BJ (cell line): Measurements from ENCODE around the gene APLP2. TPM values are rescaled to one million over a fixed set of nuclear protein-coding genes. Genes with fewer than 3 reads are reported as not detected.
"Not testable (repeated sequence)": the region's sequence is repeated elsewhere in the genome, so short reads cannot be mapped to it uniquely, and the experiment has no call there.

Source experiments
- CTCF ChIA-PET: fragments of 350-600 bp; formaldehyde crosslinking; extraction: SDS; loops from one replicate; lab custom pipeline; 2021; ENCODE audit warnings: antibody characterized with exemption, inconsistent platforms; lab: Yijun Ruan, JAX
- POLR2A ChIA-PET: fragments of 300-600 bp; sonication (Branson Sonifier 250); formaldehyde crosslinking; extraction: SDS; loops from one replicate; lab custom pipeline; 2021; ENCODE audit warnings: antibody characterized with exemption; lab: Charles Lee
- DNase-seq: peaks from one replicate; pipeline ENCODE4 v3.0.0-alpha.2; 2011; ENCODE audit warnings: low read depth
- H3K27me3 ChIP-seq: 2 replicates; pipeline ENCODE4 v1.6.0; 2011; ENCODE audit warnings: low read length; ENCODE audit not compliant: control insufficient read depth, insufficient read depth
- H3K36me3 ChIP-seq: 2 replicates; pipeline ENCODE4 v1.5.1; 2011; ENCODE audit warnings: low read length; ENCODE audit not compliant: control insufficient read depth, insufficient read depth
- H3K4me3 ChIP-seq: 2 replicates; pipeline ENCODE4 v1.5.1; 2011; ENCODE audit warnings: low read depth, mild to moderate bottlenecking, control low read depth, low read length
- polyA plus RNA-seq: library from polyadenylated mRNA; depleted of rRNA; stranded (reverse); fragments of >200 nt; gene quantifications from 2 replicates; pipeline ENCODE4 v1.2.3, GENCODE V29; 2011
- TF ChIP-seq, protein P1 (sequence below): IDR thresholded peaks from 2 replicates; pipeline ENCODE4 v1.5.1; 2011; ENCODE audit warnings: low read depth, mild to moderate bottlenecking, control low read depth, inconsistent platforms, low read length, moderate library complexity; ENCODE audit not compliant: insufficient read depth

The APLP2 gene
- polyA plus RNA-seq, 1 experiment: 465 TPM

DNA sequence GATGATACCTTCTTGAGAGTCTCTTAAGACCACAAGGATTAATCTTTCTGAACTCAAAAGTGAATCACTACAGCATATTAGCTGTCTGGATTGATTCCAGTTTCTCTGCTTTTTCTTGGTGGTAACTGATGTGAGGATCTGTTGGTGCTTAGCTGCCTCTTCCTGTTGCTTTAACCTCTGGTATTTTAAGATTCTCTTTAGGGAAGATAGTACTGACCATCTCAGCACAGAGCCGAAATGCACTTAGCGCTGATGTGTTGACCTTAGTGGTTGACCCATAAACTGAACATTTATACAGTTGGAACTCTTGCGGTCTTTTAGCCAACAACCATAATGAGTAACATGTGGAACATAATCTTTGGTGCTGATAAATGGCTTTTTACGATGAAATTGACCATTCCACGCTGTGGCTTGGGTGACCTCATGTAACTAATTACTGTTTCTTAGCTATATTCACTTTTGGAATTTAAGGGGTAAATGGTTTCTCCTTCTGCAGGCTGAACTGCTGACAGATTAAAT is 33.7 kb downstream of the APLP2 start:
- ChIA-PET CTCF (no interaction called here), POLR2A (interaction anchor here (0.7 kb wide), 1 partner anchor 21 kb away, joined by 3 read pairs; no protein-coding TSS in a partner anchor)
- Histone ChIP-seq H3K36me3 (no peaks in the 10 kb centered on the region), H3K4me3 (no peak overlapping the region), H3K27me3 (no peaks in the 10 kb centered on the region; the same call in none of the 2 replicates)
- TF ChIP-seq, protein P1, sequence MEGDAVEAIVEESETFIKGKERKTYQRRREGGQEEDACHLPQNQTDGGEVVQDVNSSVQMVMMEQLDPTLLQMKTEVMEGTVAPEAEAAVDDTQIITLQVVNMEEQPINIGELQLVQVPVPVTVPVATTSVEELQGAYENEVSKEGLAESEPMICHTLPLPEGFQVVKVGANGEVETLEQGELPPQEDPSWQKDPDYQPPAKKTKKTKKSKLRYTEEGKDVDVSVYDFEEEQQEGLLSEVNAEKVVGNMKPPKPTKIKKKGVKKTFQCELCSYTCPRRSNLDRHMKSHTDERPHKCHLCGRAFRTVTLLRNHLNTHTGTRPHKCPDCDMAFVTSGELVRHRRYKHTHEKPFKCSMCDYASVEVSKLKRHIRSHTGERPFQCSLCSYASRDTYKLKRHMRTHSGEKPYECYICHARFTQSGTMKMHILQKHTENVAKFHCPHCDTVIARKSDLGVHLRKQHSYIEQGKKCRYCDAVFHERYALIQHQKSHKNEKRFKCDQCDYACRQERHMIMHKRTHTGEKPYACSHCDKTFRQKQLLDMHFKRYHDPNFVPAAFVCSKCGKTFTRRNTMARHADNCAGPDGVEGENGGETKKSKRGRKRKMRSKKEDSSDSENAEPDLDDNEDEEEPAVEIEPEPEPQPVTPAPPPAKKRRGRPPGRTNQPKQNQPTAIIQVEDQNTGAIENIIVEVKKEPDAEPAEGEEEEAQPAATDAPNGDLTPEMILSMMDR: no peak
- DNase-seq: peak; percentile 98

DNA sequence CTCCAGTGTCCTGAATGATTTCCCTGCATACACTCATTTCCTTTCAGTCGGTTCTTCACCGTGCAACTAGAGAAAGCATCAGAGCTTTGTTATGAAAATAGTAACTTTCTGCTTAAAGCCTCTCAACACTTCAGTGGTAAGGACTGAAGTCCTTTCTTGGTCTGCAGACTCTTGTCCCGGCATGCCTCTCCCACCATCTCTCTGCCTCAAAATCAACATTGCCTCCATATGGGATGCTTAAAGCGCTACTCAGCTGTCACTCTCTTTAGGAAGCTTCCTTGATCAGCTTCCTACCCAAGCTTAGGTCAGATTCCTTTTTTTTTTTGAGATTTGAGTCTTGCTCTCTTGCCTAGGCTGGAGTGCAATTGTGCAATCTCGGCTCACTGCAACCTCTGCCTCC is 36.7 kb downstream of the APLP2 start:
- TF ChIP-seq, protein P1: no peak
- CTCF ChIA-PET: interaction anchor here (1.0 to 1.1 kb wide), 2 partner anchors 25 to 36 kb away, joined by 3 read pairs; no protein-coding TSS in a partner anchor
- no peak for DNase-seq
- H3K36me3 ChIP-seq: peaks cover 1% of the 10 kb centered on the region; the same call in 1 of the 2 replicates
- H3K4me3 ChIP-seq: no peak overlapping the region
- H3K27me3 ChIP-seq: no peaks in the 10 kb centered on the region; the same call in 1 of the 2 replicates
- POLR2A ChIA-PET: no interaction called here

DNA sequence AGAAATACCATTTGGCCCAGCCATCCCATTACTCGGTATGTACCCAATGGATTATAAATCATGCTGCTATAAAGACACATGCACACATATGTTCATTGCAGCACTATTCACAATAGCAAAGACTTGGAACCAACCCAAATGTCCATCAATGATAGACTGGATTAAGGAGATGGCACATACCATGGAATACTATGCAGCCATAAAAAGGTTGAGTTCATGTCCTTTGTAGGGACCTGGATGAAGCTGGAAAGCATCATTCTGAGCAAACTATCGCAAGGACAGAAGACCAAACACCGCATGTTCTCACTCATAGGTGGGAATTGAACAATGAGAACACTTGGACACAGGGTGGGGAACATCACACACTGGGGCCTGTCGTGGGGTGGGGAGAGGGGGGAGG is 39.0 kb downstream of the APLP2 start:
- H3K36me3 ChIP-seq, POLR2A ChIA-PET, DNase-seq, CTCF ChIA-PET, H3K27me3 ChIP-seq, H3K4me3 ChIP-seq: not testable (repeated sequence)

DNA sequence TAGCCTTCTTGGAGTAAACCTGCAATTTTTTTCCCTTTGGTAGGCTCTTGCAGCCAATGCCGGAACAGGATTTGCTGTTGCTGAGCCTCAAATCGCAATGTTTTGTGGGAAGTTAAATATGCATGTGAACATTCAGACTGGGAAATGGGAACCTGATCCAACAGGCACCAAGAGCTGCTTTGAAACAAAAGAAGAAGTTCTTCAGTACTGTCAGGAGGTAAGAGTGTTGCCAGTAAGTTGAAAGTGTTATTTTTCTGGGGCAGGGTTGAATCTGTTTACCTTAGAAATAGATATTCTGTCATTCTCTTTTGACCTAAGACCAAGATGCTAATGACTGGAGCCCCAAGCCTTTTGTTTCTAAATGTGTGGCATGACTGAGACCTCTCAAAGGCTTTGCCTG is 39.7 kb downstream of the APLP2 start:
- no peak for DNase-seq
- Histone ChIP-seq H3K36me3 (peaks cover 5% of the 10 kb centered on the region), H3K27me3 (no peaks in the 10 kb centered on the region), H3K4me3 (no peak overlapping the region)
- ChIA-PET POLR2A (no interaction called here), CTCF (no interaction called here)
- TF ChIP-seq, protein P1: no peak

DNA sequence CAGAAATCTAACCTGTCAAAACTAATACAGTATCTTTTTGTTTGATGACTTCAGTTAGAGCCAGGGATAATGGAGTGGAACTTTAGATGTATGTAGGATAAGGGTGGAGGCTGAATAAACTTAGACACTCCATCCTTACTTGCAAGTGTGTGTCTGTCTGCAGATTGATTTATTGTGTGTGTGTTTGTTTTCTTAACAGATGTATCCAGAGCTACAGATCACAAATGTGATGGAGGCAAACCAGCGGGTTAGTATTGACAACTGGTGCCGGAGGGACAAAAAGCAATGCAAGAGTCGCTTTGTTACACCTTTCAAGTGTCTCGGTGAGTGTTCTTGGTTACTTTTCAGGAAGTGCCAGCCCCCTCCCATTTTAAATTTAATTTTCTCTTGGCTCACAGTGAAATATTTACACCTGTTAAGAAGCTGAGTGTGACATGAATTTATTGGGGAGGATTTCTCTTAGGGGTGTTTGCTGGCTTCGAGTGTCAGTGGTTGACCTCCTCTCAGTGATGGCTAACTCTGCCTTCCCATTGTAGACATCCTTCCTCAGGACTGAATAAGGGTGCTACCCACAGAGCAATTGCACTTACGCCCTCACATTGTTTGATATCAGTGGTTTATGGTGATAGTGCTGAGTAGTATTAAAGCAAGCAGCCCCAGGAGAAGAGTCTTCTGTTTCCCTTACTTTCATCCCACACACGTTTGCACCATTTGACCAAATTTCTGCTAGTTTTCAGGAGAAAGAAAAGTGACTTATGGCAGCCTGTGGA is 40.8 kb downstream of the APLP2 start:
- CTCF ChIA-PET: no interaction called here
- H3K4me3 ChIP-seq: no peak overlapping the region
- POLR2A ChIA-PET: no interaction called here
- DNase-seq: no peak
- no peaks in the 10 kb centered on the region for H3K27me3 ChIP-seq
- H3K36me3 ChIP-seq: peaks cover 5% of the 10 kb centered on the region
- TF ChIP-seq, protein P1: no peak
